ENCODE data around the gene PRKAB1.

Gene PRKAB1

DNA sequence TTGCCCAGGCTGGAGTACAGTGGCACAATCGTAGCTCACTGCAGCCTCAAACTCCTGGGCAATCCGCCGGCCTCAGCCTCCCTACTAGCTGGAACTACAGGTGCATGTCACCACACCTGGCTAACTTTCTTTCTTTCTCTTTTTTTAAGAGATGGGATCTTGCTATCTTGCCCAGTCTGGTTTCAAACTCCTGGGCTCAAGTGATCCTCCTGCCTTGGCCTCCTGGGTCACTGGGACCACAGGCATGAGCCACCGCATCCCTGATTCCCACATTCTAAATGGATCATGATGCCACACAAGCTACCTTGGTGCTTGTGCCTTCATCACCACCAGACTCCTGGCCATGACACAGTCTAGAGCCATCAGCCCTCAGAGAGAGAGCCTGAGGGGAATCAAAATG lies 43.8 kb downstream of the PRKAB1 start:
- DNase-seq (ENCODE audit: low read depth, low spot score) = no peak

DNA sequence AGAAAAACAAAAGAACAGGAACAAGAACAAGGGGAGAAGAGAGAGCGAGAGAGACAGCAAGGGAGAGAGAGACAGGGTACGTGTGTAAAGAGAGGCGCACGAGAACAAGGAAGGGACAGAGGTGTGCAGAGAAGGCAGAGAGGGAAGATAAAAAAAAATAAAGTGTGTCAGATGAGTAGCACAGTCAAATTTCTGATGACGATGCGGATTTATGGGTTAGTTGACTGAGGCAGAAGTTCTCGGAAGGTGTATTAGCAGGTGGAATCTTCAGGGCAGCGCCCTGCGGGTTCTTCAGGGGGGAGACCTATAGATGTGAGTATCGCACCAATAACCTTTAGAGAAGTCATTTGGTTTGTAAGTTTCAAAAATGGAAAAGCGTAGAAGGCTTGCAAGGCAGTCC lies 44.8 kb downstream of the PRKAB1 start:
- no peak for DNase-seq (ENCODE audit: low read depth, low spot score)

DNA sequence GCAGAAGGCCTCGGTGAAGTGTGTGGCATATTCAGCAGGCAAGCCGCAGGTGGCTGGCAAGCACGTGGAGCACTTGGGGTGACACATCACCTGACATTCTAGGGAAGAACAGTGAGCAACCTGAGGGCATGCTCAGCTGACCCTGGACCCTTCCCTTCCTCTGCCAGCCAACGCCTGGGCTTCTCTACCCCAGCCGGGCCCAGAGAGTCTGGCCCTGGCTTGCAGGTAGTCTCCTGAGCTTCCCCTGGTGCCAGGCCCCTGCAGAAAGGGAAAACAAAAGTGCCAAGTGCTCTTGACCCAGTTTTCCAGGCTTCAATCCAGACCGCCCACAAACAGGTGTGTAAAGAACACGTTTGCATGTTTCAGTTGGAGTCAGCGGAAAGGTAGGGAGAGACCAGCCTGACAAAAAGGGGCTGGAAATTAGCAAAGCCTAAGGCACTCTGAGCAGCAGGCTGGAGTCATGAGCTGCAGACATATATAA lies 45.7 kb downstream of the PRKAB1 start:
- no peak for DNase-seq (ENCODE audit: low read depth, low spot score)

DNA sequence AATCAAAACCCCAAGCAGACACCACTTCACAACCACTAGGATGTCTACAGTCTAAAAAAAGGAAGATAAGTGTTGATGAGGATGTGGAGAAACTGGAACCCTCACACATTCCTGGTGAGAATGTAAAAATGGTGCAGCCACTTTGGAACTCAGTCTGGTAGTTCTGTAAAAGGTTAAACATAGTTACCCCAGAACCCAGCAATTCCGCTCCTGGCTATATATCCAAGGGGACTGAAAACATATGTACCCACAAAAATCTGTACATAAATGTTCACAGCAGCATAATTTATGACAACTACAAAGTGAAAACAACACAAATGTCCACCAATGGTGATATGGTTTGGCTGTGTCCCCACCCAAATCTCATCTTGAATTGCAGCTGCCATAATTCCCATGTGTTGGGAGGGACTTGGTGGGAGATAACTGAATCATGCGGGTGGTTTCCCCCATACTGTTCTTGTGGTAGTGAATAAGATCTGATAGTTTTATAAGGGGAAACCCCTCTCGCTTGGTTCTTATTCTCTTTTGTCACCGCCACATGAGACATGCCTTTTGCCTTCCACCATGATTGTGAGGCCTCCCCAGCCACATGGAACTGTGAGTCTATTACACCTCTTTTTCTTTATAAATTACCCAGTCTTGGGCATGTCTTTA lies 46.8 kb downstream of the PRKAB1 start:
- DNase-seq (ENCODE audit: low read depth, low spot score) = no peak

DNA sequence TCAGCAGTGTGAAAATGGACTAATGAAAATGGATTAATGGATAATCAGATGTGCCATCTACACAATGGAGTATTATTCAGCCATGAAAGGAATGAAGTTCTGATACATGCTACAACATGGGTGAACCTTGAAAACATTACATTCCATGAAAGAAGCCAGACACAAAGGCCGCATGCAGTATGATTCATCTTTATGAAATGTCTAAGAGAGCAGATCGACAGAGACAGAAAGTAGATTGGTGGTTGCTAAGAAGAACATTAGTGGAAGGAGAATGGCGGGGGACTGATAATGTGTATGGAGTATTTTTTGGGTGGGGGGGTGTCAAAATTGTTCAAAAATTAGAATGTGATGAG lies 47.3 kb downstream of the PRKAB1 start:
- DNase-seq (ENCODE audit: low read depth, low spot score) = no peak

DNA sequence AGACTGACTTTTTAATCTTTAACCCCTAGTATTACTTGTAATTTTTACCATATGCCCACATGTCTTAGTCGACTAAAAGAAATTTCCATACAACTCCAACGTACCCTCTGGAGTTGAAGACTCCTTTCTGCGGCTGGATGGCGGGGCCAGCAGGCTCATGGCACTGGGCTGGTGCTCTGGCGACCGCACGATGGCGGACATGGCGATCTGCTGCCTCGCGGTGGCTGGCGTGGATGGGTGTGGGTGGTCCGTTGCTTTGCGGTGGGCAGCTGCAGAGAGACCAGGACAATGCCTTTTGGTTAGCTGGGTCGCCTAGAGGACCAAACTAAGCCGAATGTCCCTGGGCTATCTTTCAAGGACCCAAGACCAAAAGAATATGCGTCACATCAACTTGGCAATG lies 50.2 kb downstream of the PRKAB1 start:
- DNase-seq (ENCODE audit: low read depth, low spot score) = no peak

DNA sequence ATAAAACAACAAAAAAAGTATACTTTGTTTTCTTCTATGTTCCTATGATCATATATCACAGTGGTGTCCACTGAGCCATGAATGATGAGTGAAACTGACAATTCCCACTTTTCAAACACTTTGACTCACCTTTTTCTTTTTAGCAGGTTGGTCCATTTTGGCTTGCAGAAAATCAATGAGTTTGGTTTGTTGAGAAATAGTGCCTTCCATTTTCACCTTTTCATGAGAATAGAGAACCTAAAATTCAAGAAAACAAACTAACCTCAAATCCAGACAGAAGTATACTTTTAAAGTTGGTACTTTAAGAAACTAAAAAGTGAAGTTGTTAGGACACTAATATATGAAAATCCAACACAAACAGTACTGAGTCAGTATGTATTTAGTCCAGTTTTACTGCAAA lies 52.4 kb downstream of the PRKAB1 start:
- no peak for DNase-seq (ENCODE audit: low read depth, low spot score)

DNA sequence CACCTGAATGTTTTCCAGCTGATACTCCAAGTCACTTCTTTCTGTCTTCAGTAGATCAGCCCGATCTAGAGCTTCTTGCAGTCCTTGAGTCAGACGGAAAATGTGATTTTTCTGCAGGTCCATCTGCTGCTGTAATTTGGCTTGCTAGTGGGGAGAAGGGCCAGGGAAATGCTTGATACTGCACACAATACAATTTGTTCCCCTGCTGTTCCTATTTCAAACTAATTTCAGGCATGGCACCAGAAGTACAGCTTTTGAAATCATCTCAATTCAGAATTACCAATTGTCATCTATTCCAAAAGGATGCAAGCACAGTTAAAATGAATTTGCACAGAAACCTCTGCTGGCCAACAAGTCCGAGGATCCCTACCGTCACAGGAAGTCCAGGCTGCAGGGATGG lies 53.4 kb downstream of the PRKAB1 start:
- DNase-seq (ENCODE audit: low read depth, low spot score) = no peak

DNA sequence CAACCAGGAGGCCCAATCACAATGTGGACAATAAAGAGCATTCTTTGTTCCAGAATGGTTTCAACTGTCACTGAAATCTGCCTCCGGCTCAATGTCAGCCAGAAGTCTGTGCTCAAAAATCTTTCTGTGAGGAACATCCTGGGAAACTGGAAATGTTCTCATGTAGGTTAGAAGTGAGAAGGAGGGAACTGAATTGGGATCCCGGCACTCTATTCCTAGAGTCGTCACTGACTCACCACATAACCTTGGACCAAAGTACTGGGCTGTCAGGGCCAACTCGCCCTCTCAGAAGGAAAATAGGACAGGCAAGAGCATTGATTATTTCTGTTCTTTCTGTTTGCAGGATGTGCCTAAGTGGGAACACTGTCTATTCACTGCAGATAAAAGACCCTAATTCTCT lies 57.6 kb downstream of the PRKAB1 start:
- DNase-seq (ENCODE audit: low read depth, low spot score) = no peak

DNA sequence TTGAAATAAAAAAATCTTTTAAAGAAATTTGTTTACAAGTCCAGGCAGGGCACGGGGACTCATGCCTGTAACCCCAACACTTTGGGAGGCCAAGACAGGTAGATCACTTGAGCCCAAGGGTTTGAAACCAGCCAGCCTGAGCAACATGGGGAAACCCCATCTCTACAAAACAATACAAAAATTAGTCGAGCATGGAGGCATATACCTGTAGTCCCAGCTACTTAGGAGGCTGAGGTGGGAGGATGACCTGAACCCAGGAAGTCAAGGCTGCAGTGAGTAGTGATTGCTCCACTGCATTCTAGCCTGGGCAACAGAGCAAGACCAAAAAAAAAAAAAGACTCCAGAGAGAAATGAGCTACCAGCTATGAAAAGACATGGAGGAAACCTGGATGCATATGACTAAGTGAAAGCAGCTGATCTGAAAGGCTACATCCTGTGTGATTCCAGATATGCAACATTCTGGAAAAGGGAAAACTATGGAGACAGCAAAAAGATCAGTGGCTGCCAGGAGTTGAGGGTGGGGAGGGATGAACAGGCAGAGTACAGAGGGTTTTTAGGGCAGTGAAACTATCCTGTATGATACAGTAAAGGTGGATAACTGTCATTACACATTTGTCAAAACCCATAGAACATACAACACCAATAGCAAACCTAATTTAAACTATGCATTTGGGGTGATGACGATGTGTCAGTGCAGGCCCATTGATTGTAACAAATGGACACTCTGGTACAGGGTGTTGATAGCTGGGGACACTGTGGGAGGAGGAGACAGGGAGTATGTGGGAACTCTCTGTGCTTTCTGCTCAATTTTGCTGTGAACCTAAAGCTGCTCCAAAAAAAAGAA lies 59.9 kb downstream of the PRKAB1 start:
- no peak for DNase-seq (ENCODE audit: low read depth, low spot score)

DNA sequence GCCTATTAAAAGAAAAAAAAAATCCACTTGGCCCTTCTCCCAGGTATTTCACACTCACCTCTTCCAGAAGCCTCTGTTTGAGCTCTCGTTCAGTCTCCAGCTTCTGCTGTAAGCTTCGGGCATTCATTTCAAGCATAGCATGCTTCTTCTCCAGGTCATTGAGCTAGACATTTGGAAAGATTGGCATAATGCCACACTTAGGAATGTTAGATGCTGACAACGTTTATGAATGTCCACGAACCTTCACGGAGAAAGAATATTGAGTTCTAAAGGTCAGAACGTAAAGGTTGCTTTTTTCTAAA lies 60.5 kb downstream of the PRKAB1 start:
- DNase-seq (ENCODE audit: low read depth, low spot score) = no peak

DNA sequence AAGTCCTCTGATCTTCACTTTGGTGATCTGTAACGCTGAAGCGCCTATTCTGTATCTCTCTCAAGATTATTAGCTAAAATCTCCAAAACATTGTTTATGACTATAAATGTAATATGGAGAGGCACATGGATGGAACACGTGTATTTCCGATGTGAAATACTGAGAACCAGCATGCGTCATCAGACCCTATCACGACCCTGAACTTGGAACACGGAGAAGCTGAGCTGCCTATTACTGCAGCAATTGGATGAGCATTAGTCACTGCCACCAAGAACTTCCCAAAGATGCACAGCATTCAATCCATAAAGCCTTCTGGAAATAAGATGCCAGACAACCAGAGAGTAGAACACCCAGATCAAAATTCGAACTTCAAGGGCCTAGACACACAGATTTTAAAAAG lies 61.9 kb downstream of the PRKAB1 start:
- no peak for DNase-seq (ENCODE audit: low read depth, low spot score)

DNA sequence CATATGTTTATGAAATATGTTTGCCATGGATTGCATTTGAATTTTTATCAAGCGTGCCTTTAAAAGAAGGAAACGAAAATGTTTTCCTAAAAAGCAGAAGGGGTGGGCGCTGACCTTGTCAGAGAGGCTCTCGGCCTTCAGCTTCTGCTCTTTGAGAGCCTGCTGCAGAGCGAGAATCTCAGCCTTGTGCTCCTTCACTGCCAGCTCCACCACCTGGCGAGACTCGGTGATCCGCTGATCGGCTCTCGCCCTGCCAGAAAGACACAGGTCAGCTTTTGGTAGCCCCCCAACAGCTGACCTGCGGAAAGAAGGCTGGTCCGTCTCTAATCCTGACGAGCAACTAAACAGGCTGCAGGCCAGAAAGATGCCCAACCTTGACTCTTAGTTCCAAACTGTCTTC lies 62.4 kb downstream of the PRKAB1 start:
- no peak for DNase-seq (ENCODE audit: low read depth, low spot score)
